Endometrium (tissue), 2 donors: Measurements from ENCODE around the gene PKHD1.

Experiments used
- FAIRE-seq: peaks from 2 replicates; lab custom pipeline; 2012; peaks lifted over from hg19 to GRCh38; lab: Jason Lieb, UNC
- donor health status: control.
- donor health status: control.

Gene PKHD1

GRCh38 chr6:52106994-52107393 is 19.6 kb upstream of the PKHD1 start:
- no peak for FAIRE-seq

GRCh38 chr6:52104979-52105378 is 17.6 kb upstream of the PKHD1 start:
- no peak for FAIRE-seq

GRCh38 chr6:52103623-52104022 is 16.2 kb upstream of the PKHD1 start:
- FAIRE-seq, result no peak

- no peak for FAIRE-seq
Measured at GRCh38 chr6:52102405-52102804, 15.0 kb upstream of the PKHD1 start.

DNA sequence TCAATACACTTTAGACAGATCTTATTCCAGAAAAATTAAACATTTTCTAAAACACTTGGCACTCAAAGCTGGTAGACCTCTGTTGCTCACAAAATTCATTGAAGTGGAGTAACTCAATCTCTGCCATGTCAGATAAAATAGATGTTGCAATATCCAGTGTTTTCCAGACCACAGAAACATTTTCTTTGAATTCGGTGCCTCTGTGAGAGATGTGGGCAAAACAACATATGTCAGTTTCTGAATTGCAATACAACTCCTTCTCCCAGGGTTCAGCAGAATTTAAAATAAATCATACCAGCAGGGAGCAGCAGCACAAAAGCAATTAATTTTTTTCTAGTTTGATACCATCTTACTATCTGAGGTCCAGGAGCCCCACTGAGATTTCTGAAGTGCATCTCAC is 11.3 kb upstream of the PKHD1 start:
- no peak for FAIRE-seq

- no peak for FAIRE-seq
Measured at GRCh38 chr6:52089758-52090348, 2.4 kb upstream of the PKHD1 start.

DNA sequence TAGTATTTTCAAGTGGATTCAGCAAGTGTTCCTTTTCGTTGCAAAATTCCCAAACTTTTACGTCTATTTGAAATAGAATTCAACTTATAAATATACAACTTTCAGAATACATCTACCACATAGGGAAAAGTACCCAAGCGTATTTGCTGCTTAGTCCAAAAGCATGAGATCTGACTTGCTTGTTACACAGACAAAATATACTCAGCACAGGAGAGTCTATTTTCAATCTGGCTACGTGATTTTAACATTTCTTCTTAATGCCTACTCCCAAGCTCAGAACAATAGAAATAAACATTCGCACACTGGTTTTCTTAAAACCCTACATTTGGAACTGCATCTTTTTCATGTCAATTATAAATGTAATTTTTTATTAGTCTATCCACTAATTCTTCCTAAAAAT is 672 bp downstream of the PKHD1 start:
- no peak for FAIRE-seq

DNA sequence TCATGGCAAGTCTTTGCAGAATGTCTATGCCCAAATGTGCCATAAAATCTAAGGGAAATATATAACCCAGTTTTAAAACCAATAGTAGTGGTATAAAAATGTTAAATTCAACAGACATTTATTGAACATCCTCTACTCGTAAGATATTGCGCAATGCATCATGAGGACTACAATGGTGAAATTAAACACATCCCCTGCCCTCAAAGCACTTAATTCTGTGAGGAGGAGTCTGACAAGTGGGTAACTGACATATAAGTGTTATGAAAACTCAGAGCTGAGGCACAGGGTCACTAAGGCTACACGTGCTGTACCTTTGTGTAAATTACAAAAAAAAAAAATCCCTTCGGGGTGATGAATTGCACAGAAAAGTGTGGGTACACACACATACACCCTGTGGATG is 6.2 kb downstream of the PKHD1 start:
- FAIRE-seq, result no peak

- no peak for FAIRE-seq
Measured at GRCh38 chr6:52077961-52078625, 9.3 kb downstream of the PKHD1 start.

- no peak for FAIRE-seq
Measured at GRCh38 chr6:52077180-52077884, 10.1 kb downstream of the PKHD1 start.

DNA sequence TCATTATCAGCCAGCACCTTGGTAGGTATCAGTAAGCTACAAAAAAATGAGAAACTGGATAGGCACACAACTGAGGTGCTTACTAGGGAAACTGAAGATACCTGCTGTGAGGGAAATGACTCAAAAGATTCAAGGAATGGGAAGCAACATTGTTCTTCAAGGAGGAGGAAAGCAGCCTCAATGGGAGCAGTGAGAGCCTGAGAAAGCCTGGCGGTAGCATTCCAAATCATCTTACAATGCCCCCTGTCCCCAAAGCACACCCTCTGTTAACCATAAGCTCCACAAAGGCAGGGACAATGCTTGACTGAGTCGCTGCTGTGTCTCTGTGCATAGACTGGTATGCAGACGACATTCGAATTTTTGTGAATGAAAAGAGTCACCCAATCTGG is 10.6 kb downstream of the PKHD1 start:
- FAIRE-seq, result no peak

DNA sequence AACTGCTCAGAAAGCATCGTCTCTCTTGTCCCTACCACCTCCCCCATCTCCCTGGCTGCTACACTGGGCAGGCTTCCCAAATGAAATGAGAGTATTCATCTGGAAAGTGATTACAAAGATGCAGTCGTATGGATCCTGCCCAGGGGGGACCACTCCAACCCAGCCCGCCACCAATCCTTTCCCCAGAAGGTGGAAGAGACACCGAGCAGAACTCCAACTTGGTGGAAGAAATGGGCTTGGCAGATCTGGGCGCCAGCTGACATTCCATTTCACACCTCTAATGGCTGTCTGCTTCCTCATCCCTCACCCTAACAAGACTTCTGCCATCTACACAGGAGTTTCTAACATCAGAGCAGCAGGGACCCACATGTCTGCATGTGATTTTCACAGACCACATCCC is 12.7 kb downstream of the PKHD1 start:
- FAIRE-seq, result no peak

DNA sequence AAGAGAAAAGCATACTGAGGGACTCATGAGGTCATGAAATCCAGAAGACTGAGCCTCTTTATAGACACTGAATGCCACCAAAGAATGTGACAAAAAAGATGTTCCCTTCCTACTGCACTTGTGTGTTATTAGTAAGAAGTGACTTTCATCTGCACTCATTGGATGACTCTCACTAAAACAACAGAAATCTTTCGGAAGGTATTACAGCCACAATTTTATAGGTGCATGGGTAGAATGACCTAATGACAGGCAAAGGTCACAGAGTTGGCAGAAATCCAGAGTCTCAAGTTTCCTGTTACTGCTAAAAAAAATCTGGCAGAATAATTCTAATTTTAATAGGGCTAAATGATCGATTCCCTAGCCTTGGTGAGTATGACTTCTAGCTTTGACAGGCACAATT is 13.3 kb downstream of the PKHD1 start:
- no peak for FAIRE-seq

DNA sequence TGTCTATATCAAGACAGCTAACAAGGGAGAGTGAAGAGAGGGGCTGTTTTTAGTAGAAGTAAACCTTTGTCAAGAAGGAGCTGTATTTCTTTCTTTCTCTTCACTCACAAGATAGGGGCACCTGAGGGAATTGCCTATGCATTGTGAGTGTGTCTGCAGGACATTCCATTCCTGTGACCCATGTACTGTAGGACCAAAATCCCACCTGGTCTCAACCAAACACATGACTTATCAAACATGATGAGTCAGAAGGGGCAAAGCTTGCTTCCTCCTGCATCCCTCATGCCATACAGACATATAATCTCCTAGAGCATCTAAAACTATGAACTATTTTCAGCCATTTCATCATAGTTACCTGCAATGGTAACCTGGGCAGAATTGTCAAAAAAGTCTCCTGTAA is 21.8 kb downstream of the PKHD1 start:
- FAIRE-seq, result no peak

DNA sequence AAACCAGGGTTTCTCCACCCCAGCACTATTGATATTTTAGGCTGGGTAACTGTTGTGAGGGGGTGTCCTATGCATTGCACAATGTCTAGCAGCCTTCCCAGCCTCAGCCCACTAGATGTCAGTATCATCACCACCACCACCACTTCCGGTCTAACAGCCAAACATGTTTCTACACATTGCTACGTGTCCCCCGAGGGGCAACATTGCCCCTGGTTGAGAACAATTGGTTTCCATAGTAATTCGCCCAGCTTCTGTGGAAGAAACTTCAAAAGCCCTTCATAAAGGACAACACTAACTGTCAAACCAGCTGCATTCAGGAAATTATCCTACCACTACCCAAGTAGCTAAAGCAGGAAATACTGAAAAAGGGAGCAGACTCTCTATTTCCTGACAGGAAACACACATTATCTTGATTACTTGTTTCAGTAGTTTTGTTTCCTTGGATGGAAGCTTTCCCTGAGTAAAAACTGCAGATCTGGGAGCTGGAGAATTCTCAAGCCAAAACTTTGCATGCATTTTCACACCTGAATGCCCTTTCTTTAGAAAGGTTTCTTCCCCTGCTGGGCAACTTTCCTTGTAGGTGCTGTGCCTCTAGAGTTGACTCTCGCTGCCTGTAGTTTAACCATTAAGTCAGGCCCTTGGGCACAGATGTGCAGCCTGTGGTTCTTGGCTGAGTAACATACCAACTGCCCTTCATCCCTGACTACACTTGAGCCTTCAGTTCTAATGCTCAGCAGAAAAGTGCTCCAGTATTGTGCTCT is 23.6 kb downstream of the PKHD1 start:
- FAIRE-seq, result no peak

- no peak for FAIRE-seq
Measured at GRCh38 chr6:52061481-52061880, 25.9 kb downstream of the PKHD1 start.

DNA sequence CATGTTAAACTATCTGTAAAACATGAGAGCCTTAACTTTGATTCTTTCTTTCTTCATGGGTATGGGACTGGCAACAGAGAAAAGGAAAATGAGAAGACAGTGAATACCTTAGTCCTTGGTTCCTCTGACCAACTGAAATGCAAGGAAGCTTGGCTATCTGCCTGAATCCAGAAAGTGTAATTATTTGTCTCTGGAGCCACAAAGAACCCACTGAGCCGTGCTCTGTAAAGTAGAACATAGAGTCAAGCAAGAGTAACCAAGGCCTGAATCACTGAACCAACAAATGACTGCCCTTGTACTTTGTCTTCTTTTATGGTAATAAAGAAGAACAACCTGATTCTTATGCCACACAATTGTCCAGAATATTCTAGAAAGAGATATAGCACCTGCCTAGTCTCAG is 27.6 kb downstream of the PKHD1 start:
- FAIRE-seq, result no peak

GRCh38 chr6:52055451-52055850 is 32.0 kb downstream of the PKHD1 start:
- no peak for FAIRE-seq

DNA sequence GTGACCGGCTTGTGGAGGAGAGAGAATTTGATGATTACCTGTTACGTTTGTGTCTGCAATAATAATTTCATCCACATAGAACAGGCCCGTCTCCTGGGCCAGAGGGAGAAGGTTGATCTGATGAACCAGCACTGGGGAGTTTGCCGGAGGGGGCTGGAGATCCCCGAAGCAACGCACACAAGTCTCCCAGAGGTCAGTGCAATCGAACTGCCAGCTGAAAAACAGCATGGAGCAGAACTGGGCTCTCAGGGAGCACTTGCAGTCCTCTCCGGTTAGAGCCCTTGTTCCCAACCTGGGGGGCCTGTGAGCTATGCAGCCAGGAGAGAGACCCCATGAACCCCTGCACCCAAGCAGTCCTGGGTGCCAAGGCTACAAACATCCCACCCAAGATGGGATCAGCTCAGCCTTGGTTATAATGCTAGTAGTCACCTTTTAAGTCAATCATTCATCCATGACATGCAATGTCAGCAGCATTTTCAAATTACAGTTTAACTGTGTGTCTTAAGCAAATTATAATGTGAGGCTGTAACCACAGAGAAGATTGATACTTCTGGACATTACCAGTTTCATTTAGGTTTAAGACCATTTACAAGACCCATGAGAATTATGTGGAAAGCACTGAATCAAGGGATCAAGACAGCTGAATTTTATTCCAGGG is 34.2 kb downstream of the PKHD1 start:
- no peak for FAIRE-seq

GRCh38 chr6:52050051-52050405 is 37.4 kb downstream of the PKHD1 start:
- no peak for FAIRE-seq

DNA sequence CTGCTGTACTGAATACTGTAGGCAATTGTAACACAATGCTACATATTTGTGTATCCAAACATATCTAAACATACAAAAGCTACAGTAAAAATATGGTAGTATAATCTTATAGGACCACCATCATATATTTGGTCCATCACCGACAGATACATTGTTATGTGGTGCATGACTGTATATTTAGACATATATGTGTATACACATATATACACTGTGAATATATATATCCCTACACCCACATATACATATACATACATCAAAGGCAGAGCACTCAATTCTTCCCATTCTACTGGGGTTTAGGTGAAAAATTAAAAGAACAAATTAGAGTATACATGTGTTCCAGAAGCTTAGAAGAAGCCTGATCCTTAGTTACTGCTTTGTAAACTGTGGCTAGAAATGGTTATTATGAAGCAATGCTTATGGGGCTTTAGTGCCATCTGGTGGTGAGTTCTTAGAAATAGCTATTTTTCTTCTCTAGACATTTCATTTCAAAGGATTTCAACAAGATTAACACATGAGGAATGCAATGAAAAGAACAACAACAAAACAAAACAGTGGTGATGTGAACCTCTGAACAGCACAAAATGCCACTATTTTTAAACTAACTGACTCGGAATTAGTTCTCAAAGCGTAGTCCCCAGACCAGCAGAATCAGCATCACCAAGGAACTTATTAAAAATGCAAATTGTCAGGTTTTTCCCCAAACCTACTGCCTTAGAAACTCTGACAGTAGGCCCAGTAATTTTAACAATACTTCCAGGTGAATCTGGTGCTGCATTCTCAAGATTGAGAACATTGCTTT is 38.0 kb downstream of the PKHD1 start:
- FAIRE-seq, result peak; percentile 74

- FAIRE-seq, result no peak
Measured at GRCh38 chr6:52046456-52046855, 41.0 kb downstream of the PKHD1 start.
